ENCODE measurements around the gene NPB.
A peak's percentile ranks its signal among the peaks of the same experiment; 100 is the strongest.
"Not testable (repeated sequence)": the region's sequence is repeated elsewhere in the genome, so short reads cannot be mapped to it uniquely, and the experiment has no call there.

The NPB gene

DNA sequence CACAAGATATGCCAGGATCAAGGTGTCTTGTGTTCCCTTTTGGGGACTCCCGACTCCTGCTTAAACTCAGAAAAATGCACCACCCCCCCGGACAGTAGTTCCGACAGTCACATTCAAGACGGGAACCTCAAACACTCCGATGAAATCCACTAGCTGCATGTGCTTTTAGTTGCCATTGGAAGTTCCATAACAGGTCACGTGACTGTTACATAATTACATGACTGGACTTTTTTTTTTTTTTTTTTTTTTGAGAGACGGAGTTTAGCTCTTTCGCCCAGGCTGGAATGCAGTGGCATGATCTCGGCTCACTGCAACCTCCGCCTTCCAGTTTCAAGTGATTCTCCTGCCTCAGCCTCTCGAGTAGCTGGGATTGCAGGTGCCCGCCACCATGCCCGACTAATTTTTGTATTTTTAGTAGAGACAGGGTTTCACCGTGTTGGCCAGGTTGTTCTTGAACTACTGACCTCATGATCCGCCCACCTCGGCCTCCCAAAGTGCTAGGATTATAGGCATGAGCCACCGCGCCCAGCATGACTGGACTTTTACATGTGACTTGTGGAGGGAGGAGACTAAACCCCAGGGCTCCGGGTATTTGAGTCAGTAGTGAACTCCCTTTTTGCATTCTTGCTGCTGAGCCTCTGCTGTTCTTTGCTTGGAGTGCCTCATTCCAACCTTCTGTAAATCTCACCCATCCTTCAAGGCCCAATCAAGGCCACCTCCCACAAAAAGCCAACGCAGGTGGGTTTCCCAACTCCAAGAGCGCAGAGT is 14.4 kb downstream of the NPB start:
- WGBS, result 84% methylated on average over 21 of the region's 21 CpGs
- H3K9ac ChIP-seq (ENCODE audit: low read depth, low read length), result 0 out of 2 replicates have a peak overlapping the region, but pooled peaks have one; percentile 81
- H3K4me3 ChIP-seq (ENCODE audit: low read length), result peak overlapping the region; percentile 87
- H3K27ac ChIP-seq (ENCODE audit: low read depth, low read length), result no peak overlapping the region
- peaks cover 59% of the 10 kb centered on the region for H3K36me3 ChIP-seq (ENCODE audit: insufficient read depth, low read length)
- no peaks in the 10 kb centered on the region for H3K27me3 ChIP-seq (ENCODE audit: insufficient read depth, low read length)
- peaks cover 6% of the 10 kb centered on the region; the same call in 1 of the 2 replicates for H3K4me1 ChIP-seq (ENCODE audit: insufficient read depth, low read length)
- H3K9me3 ChIP-seq (ENCODE audit: insufficient read depth, low read depth, low read length), result no peaks in the 10 kb centered on the region

DNA sequence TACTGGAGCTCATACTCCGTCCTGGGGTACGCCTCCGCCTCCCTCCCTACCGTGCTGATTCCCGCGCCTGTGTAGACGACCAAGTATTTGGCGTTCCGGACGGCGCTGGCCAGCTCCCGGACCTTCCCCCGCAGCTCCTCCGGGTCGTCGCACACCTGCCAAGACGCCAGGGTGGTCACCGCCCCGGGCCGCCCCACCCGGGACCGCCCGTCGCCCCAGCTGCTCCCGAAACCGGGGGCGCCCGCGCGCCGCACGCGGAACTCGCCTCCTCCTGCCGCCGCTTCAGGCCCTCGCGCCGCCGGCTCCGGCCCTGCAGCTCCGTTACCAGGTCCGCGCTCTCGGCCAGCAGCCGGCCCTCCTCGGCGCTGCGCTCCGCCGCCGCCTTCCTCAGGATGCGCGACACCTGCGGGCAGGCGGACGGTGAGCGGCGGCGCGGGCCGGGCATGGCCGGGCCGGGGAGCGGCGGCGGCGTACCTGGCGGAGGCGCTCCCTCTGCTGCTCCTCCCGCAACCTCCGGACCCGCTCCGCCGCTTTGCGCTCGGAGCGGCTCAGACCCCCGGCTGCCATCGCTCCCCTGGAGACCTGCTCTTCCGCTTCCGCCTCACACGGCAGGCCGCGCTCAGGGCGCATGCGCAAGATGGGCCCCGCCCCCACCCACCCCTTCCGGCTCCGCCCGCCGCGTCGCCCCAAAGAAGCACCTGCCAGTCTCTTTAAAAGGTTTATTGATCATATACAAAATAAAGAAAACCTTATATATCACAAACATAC is 15.7 kb downstream of the NPB start, which contains the start of gene SIRT7:
Gene SIRT7 (minus strand): TSS at position 612 of the 768 bp plus-strand sequence. CDS start 45 bp downstream, at position 567.
- peaks cover 71% of the 10 kb centered on the region for H3K36me3 ChIP-seq (ENCODE audit: insufficient read depth, low read length)

DNA sequence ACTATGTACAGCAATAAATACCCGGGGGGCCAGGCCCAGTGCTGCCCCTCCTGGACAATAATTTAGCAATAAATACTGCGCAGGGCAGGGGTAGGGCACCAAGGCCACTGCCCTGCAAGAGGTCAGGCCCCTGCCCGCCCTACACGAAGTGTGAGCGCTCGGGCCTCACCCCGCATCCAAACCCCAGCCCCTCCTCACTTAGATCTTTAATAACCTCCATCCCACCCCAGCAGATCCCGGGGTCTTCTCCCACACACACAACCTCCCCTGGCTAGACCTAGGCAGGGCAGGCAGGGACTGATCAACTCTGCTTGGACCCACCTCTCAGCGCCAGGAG is 16.3 kb downstream of the NPB start:
- 42% methylated on average over 9 of the region's 9 CpGs for WGBS
- not testable (repeated sequence) for H3K4me1 ChIP-seq (ENCODE audit: insufficient read depth, low read length)

More for the DNA sequence above, 15.7 kb downstream of the NPB start, which contains the start of gene SIRT7:
- Histone ChIP-seq H3K9ac (ENCODE audit: low read depth, low read length) (peak within 1 kb of the TSS; percentile 81), H3K4me3 (ENCODE audit: low read length) (peak within 1 kb of the TSS; percentile 87), H3K27me3 (ENCODE audit: insufficient read depth, low read length) (no peaks in the 10 kb centered on the region), H3K27ac (ENCODE audit: low read depth, low read length) (peak within 1 kb of the TSS; percentile 60; the same call in 1 of the 2 replicates), H3K4me1 (ENCODE audit: insufficient read depth, low read length) (peaks cover 6% of the 10 kb centered on the region; the same call in 1 of the 2 replicates), H3K9me3 (ENCODE audit: insufficient read depth, low read depth, low read length) (no peaks in the 10 kb centered on the region)
- WGBS, result under 1% methylated on average over 88 of the region's 94 CpGs

DNA sequence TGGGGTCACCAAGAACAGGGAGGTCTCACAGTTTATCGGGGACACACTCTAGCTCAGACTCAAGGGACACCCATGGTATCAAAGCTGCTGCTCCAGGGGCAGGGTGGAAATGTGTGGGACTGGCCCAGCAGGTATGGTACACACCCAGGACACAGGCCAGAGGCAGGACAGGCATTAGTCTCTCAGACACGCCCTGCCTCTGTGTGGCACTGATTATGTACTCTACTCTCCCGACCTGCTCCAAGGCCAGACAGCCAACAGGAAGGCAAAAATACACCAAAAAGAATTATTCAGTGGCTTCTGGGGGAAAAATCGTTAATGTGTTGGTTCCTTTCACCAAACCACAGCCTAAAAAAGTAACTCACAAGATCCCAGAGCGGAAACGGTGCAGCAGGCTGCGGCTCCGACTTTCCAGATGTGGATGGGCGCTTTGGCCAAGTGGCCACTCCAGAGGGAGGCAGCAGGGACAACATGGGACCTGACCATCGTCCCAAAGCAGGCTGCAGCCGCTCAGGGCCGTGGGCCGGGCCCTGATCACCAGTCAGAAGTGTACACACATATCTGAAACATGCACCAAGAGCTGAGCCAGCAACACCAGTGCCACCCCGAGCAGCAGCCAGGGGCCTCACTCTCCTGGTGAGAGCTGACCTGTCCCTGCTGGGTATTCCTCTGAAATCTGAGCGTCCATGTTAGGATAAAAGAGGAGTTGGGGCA is 17.0 kb downstream of the NPB start:
- Histone ChIP-seq H3K36me3 (ENCODE audit: insufficient read depth, low read length) (peaks cover 59% of the 10 kb centered on the region), H3K9ac (ENCODE audit: low read depth, low read length) (no peak overlapping the region), H3K4me1 (ENCODE audit: insufficient read depth, low read length) (peaks cover 15% of the 10 kb centered on the region), H3K9me3 (ENCODE audit: insufficient read depth, low read depth, low read length) (no peaks in the 10 kb centered on the region), H3K27me3 (ENCODE audit: insufficient read depth, low read length) (no peaks in the 10 kb centered on the region), H3K27ac (ENCODE audit: low read depth, low read length) (no peak overlapping the region), H3K4me3 (ENCODE audit: low read length) (no peak overlapping the region)
- WGBS, result 90% methylated on average over 15 of the region's 15 CpGs

More for the DNA sequence above, 16.3 kb downstream of the NPB start:
- not testable (repeated sequence) for H3K9me3 ChIP-seq (ENCODE audit: insufficient read depth, low read depth, low read length); H3K27ac ChIP-seq (ENCODE audit: low read depth, low read length); H3K9ac ChIP-seq (ENCODE audit: low read depth, low read length); H3K27me3 ChIP-seq (ENCODE audit: insufficient read depth, low read length)
- Histone ChIP-seq H3K36me3 (ENCODE audit: insufficient read depth, low read length) (peaks cover 66% of the 10 kb centered on the region), H3K4me3 (ENCODE audit: low read length) (peak overlapping the region; percentile 87)

- H3K36me3 ChIP-seq (ENCODE audit: insufficient read depth, low read length), result peaks cover 40% of the 10 kb centered on the region
- H3K27ac ChIP-seq (ENCODE audit: low read depth, low read length), result no peak overlapping the region
- WGBS, result 95% methylated on average over 33 of the region's 33 CpGs
- no peaks in the 10 kb centered on the region for H3K9me3 ChIP-seq (ENCODE audit: insufficient read depth, low read depth, low read length)
- H3K4me3 ChIP-seq (ENCODE audit: low read length), result no peak overlapping the region
- H3K9ac ChIP-seq (ENCODE audit: low read depth, low read length), result no peak overlapping the region
- no peaks in the 10 kb centered on the region for H3K27me3 ChIP-seq (ENCODE audit: insufficient read depth, low read length)
- peaks cover 29% of the 10 kb centered on the region for H3K4me1 ChIP-seq (ENCODE audit: insufficient read depth, low read length)
Measured at GRCh38 chr17:81920612-81921536, 18.8 kb downstream of the NPB start.

DNA sequence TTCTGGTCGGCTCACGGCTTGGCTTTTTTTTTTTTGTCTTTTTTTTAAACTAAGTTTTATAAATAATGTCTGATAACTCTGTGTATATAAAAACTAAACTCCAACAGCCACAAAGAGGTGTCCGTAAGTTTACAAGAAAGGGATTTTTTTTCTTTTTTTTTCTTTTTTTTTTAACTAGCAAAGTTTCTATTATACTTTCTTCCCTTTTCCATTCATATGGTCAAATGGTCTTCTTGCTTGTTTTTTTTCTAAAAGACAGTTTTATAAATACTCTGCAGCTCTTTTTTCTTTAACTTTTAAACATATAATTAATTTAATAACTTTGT is 19.5 kb downstream of the NPB start:
- Histone ChIP-seq H3K9ac (ENCODE audit: low read depth, low read length) (no peak overlapping the region), H3K27me3 (ENCODE audit: insufficient read depth, low read length) (no peaks in the 10 kb centered on the region), H3K36me3 (ENCODE audit: insufficient read depth, low read length) (peaks cover 38% of the 10 kb centered on the region), H3K9me3 (ENCODE audit: insufficient read depth, low read depth, low read length) (no peaks in the 10 kb centered on the region), H3K27ac (ENCODE audit: low read depth, low read length) (no peak overlapping the region), H3K4me3 (ENCODE audit: low read length) (no peak overlapping the region), H3K4me1 (ENCODE audit: insufficient read depth, low read length) (peaks cover 33% of the 10 kb centered on the region)
- 100% methylated on average over 1 of the region's 3 CpGs for WGBS

GRCh38 chr17:81921996-81922565 is 20.0 kb downstream of the NPB start:
- Histone ChIP-seq H3K27me3 (ENCODE audit: insufficient read depth, low read length) (no peaks in the 10 kb centered on the region), H3K27ac (ENCODE audit: low read depth, low read length) (no peak overlapping the region), H3K4me3 (ENCODE audit: low read length) (no peak overlapping the region), H3K9ac (ENCODE audit: low read depth, low read length) (no peak overlapping the region), H3K9me3 (ENCODE audit: insufficient read depth, low read depth, low read length) (no peaks in the 10 kb centered on the region), H3K4me1 (ENCODE audit: insufficient read depth, low read length) (peaks cover 28% of the 10 kb centered on the region), H3K36me3 (ENCODE audit: insufficient read depth, low read length) (peaks cover 38% of the 10 kb centered on the region)
- 96% methylated on average over 23 of the region's 23 CpGs for WGBS

DNA sequence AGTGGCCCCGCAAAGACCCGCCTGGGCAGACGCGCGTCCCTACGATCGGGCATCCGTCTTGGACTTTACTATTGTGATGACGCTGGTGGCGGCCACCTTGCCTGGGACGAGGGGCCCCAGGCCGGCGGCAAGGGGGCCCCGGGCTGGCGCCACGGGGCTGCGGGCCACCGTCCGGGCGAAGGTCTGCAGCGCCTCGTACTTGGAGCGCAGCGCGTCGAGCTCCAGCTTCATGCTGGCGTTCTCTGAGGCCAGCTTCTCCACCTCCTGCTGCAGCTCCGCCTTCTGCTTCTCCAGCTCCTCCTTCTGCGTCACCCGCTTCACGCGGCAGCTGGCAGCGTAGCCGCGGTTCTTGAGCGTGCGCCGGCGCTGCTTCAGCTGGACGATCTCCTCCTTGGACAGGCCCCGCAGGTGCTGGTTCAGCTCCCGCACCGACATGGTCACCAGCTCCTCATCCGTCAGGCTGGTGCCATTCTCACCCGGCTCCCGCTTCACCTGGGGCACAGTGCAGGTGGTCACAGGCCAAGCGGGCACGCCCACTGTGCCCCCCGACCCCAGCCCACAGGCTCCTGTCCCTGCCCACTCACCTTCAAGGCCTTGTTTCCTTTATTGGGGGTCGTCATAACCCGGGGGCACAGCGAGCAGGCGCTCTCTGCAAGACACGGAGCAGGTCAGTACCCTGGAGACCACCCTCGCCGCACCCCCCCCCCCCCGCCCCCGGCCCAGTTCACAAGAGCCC is 20.7 kb downstream of the NPB start:
- Histone ChIP-seq H3K4me1 (ENCODE audit: insufficient read depth, low read length) (peaks cover 26% of the 10 kb centered on the region), H3K4me3 (ENCODE audit: low read length) (peak overlapping the region; percentile 42), H3K9ac (ENCODE audit: low read depth, low read length) (peak overlapping the region; percentile 82; the same call in 1 of the 2 replicates), H3K27ac (ENCODE audit: low read depth, low read length) (peak overlapping the region; percentile 96), H3K9me3 (ENCODE audit: insufficient read depth, low read depth, low read length) (no peaks in the 10 kb centered on the region), H3K27me3 (ENCODE audit: insufficient read depth, low read length) (no peaks in the 10 kb centered on the region), H3K36me3 (ENCODE audit: insufficient read depth, low read length) (peaks cover 38% of the 10 kb centered on the region)
- 89% methylated on average over 56 of the region's 58 CpGs for WGBS

GRCh38 chr17:81923302-81924260 is 21.5 kb downstream of the NPB start:
- Histone ChIP-seq H3K4me3 (ENCODE audit: low read length) (peak overlapping the region; percentile 42), H3K4me1 (ENCODE audit: insufficient read depth, low read length) (peaks cover 26% of the 10 kb centered on the region), H3K27ac (ENCODE audit: low read depth, low read length) (peak overlapping the region; percentile 96), H3K36me3 (ENCODE audit: insufficient read depth, low read length) (peaks cover 38% of the 10 kb centered on the region), H3K9me3 (ENCODE audit: insufficient read depth, low read depth, low read length) (no peaks in the 10 kb centered on the region), H3K9ac (ENCODE audit: low read depth, low read length) (peak overlapping the region; percentile 82), H3K27me3 (ENCODE audit: insufficient read depth, low read length) (peaks cover 5% of the 10 kb centered on the region)
- 19% methylated on average over 32 of the region's 32 CpGs for WGBS

Measured in HUES64 (cell line).